B cell (primary cell): ENCODE data around the gene PITX3. TPM values are rescaled to one million over a fixed set of nuclear protein-coding genes. Genes with fewer than 3 reads are reported as not detected.

Experiments
- ATAC-seq: fragments of 200-7000 bp; cut with Tn5 transposase; one replicate; pipeline ENCODE4 v1.10.0; 2021; ENCODE audit warnings: low read depth, mild to moderate bottlenecking, moderate number of reproducible peaks, moderate library complexity
- CTCF ChIA-PET: fragments of 350-600 bp; sonication (Branson Sonifier 250); formaldehyde crosslinking; loops from one replicate; lab custom pipeline; 2021; ENCODE audit warnings: antibody characterized with exemption, inconsistent platforms; lab: Charles Lee
- POLR2A ChIA-PET: fragments of 350-600 bp; sonication (Branson Sonifier 250); formaldehyde crosslinking; loops from one replicate; lab custom pipeline; 2021; ENCODE audit warnings: antibody characterized with exemption; lab: Charles Lee
- DNase-seq: peaks from one replicate; pipeline ENCODE4 v3.0.0; 2013
- H2AFZ ChIP-seq: 2 replicates; pipeline ENCODE4 v1.6.1; 2012; ENCODE audit warnings: mild to moderate bottlenecking, low read depth, low read length; ENCODE audit not compliant: insufficient read depth, poor library complexity, severe bottlenecking
- H3K27ac ChIP-seq, 2 donors: 1 replicate in 1 of 2; 2 replicates in 1 of 2; pipeline ENCODE4 v1.5.1; 2012 to 2013; ENCODE audit warnings: low read length in 2 of 2, mild to moderate bottlenecking in 2 of 2, moderate library complexity in 1 of 2
- H3K27me3 ChIP-seq, 4 experiments: fragments of 200-600 bp in 1 of 4; sonication (generic) in 1 of 4; replicated peaks in 1 of 4; 1 replicate in 2 of 4; 2 replicates in 2 of 4; pipeline versions ENCODE4 v1.6.1 to v1.7.0; 2013 to 2016; ENCODE audit warnings: low read length in 3 of 4, mild to moderate bottlenecking in 2 of 4, mixed read lengths in 1 of 4, moderate library complexity in 1 of 4; ENCODE audit not compliant: insufficient read depth in 4 of 4, control insufficient read depth in 3 of 4; ENCODE audit errors: control extremely low read depth in 1 of 4
- H3K36me3 ChIP-seq, 2 experiments: replicated peaks in 1 of 2; 1 replicate in 1 of 2; 2 replicates in 1 of 2; pipeline versions ENCODE4 v1.6.1 to v1.7.1; 2013; ENCODE audit warnings: low read length in 1 of 2; ENCODE audit not compliant: insufficient read depth in 2 of 2, control insufficient read depth in 1 of 2; ENCODE audit errors: control extremely low read depth in 1 of 2, extremely low read depth in 1 of 2
- H3K4me1 ChIP-seq, 2 donors: fragments of 200-600 bp in 1 of 2; sonication (generic) in 1 of 2; 1 replicate in 1 of 2; 2 replicates in 1 of 2; pipeline versions ENCODE4 v1.5.1 to v1.6.1; 2013 to 2017; ENCODE audit warnings: low read length in 2 of 2; ENCODE audit not compliant: control insufficient read depth in 2 of 2, insufficient read depth in 2 of 2
- H3K4me2 ChIP-seq: replicated peaks from 2 replicates; pipeline ENCODE3; 2012; ENCODE audit warnings: mild to moderate bottlenecking, low read depth, low read length; ENCODE audit not compliant: poor library complexity, severe bottlenecking
- H3K4me3 ChIP-seq, 5 experiments: fragments of 200-600 bp in 1 of 5; sonication (generic) in 1 of 5; 1 replicate in 3 of 5; 2 replicates in 2 of 5; pipeline versions ENCODE4 v1.5.1 to v1.7.0; 2011 to 2016; ENCODE audit warnings: low read length in 4 of 5, mild to moderate bottlenecking in 4 of 5, low read depth in 2 of 5, control low read depth in 1 of 5, moderate library complexity in 1 of 5; ENCODE audit not compliant: insufficient read depth in 1 of 5; ENCODE audit errors: control extremely low read depth in 1 of 5, extremely low read depth in 1 of 5
- H3K79me2 ChIP-seq: fragments of 200-600 bp; sonication (generic); one replicate; pipeline ENCODE4 v1.6.0; 2016; ENCODE audit warnings: low read length; ENCODE audit not compliant: control insufficient read depth, insufficient read depth
- H3K9ac ChIP-seq: fragments of 200-600 bp; sonication (generic); 2 replicates; pipeline ENCODE4 v1.6.1; 2017; ENCODE audit warnings: mild to moderate bottlenecking, low read length, moderate library complexity
- H3K9me3 ChIP-seq, 3 donors: one replicate each; pipeline versions ENCODE4 v1.6.1 to v1.7.1; 2013; ENCODE audit warnings: low read length in 2 of 3; ENCODE audit not compliant: control insufficient read depth in 2 of 3, insufficient read depth in 1 of 3; ENCODE audit errors: control extremely low read depth in 1 of 3
- H4K20me1 ChIP-seq: 2 replicates; pipeline ENCODE4 v1.6.0; 2012; ENCODE audit warnings: mild to moderate bottlenecking, low read length; ENCODE audit not compliant: insufficient read depth, control insufficient read depth, poor library complexity, severe bottlenecking
- H3K27ac Mint-ChIP-seq: one replicate; pipeline ENCODE4 v1.8.0; 2021; ENCODE audit warnings: mixed read lengths
- H3K27me3 Mint-ChIP-seq: one replicate; pipeline ENCODE4 v1.8.0; 2021; ENCODE audit warnings: mixed read lengths
- H3K4me1 Mint-ChIP-seq: one replicate; pipeline ENCODE4 v1.8.0; 2021; ENCODE audit warnings: mixed read lengths
- H3K4me3 Mint-ChIP-seq: one replicate; pipeline ENCODE4 v1.8.0; 2021; ENCODE audit warnings: mixed read lengths
- H3K9me3 Mint-ChIP-seq: one replicate; pipeline ENCODE4 v1.8.0; 2022; ENCODE audit warnings: mixed read lengths; ENCODE audit not compliant: insufficient read depth
- CTCF ChIP-seq: fragments of 200-600 bp; IDR thresholded peaks from one replicate; pipeline ENCODE4 v1.8.0; 2022; ENCODE audit warnings: antibody characterized with exemption, mild to moderate bottlenecking
- EZH2 ChIP-seq: IDR thresholded peaks from 2 replicates; pipeline ENCODE4 v1.6.1; 2012; ENCODE audit warnings: borderline replicate concordance, low read depth, mild to moderate bottlenecking, moderate library complexity, low read length; ENCODE audit not compliant: insufficient read depth, poor library complexity, severe bottlenecking
- WGBS: methylation state at CpG from one replicate; pipeline ENCODE4 v1.1.5; 2013; ENCODE audit warnings: missing lambda C conversion rate; ENCODE audit not compliant: insufficient coverage; 5-methylcytosine and 5-hydroxymethylcytosine counted together
- intact Hi-C: fragments of 100-400 bp; cut with micrococcal nuclease; formaldehyde crosslinking; loops from one replicate; pipeline ENCODE4 v1.10.0; 2022
- polyA plus RNA-seq: library from polyadenylated mRNA; depleted of rRNA; stranded (reverse); fragments of >200 nt; gene quantifications from 2 replicates; pipeline ENCODE4 v1.2.3, GENCODE V29; 2012
- total RNA-seq, 2 donors: library from RNA; stranded (reverse); fragments of 120-200 nt in 1 of 2; gene quantifications; 1 replicate in 1 of 2; 2 replicates in 1 of 2; pipeline versions ENCODE4 v1.2.3 to v1.2.4, GENCODE V29; 2013 to 2022

The PITX3 gene
- total and polyA plus RNA-seq, 2 donors (not counting 1 experiment from before 2014, with no cell fraction given), result not detected

- H3K4me1 ChIP-seq, result peaks cover 0 to 7% of the 10 kb centered on the region in 2 donors
- no peak for TF ChIP-seq CTCF
- no peak for TF ChIP-seq EZH2
- H3K27ac ChIP-seq, result no peak overlapping the region
- DNase-seq (no peak), ATAC-seq (no peak)
- peaks cover 9% of the 10 kb centered on the region for H3K4me1 Mint-ChIP-seq
- ChIA-PET CTCF (interaction anchor here (2.5 kb wide), 1 partner anchor 16 kb away, joined by 10 read pairs; no protein-coding TSS in a partner anchor), POLR2A (no interaction called here)
- no peaks in the 10 kb centered on the region for H3K36me3 ChIP-seq
- no peaks in the 10 kb centered on the region for H3K79me2 ChIP-seq
- H3K27me3 ChIP-seq, result no peaks in the 10 kb centered on the region
- no peak overlapping the region for H3K4me3 Mint-ChIP-seq
- H2AFZ ChIP-seq, result no peak overlapping the region
- H3K9ac ChIP-seq, result no peak overlapping the region
- no peaks in the 10 kb centered on the region for H3K9me3 Mint-ChIP-seq
- peaks cover 4% of the 10 kb centered on the region for H3K27me3 Mint-ChIP-seq
- peaks cover 0 to 3% (median 1%) of the 10 kb centered on the region in 3 donors for H3K9me3 ChIP-seq
- H3K4me3 ChIP-seq, result no peak overlapping the region
- WGBS, result 75% methylated on average over 2 of the region's 2 CpGs
- intact Hi-C loops, result no loop called here
- no peak overlapping the region for H3K27ac Mint-ChIP-seq
- no peak overlapping the region for H3K4me2 ChIP-seq
- no peaks in the 10 kb centered on the region for H4K20me1 ChIP-seq
Measured at GRCh38 chr10:102185272-102185671, 56.0 kb downstream of the PITX3 start.

DNA sequence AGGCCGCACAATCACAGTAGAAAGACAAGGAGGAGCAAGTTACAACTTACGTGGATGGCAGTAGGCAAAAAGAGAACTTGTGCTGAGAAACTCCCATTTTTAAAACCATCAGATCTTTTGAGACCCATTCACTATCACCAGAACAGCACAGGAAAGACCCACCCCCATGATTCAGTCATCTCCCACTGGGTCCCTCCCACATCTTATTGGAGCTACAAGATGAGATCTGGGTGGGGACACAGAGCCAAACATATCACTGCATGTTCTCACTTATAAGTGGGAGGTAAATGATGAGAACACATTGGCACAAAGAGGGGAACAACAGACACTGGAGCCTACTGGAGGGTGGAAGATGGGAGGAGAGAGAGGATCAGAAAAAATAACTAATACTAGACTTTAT is 56.7 kb downstream of the PITX3 start:
- H3K27me3 ChIP-seq, result no peaks in the 10 kb centered on the region
- no peak overlapping the region for H3K9ac ChIP-seq
- H3K4me3 ChIP-seq, result no peak overlapping the region
- no peaks in the 10 kb centered on the region for H4K20me1 ChIP-seq
- H3K9me3 ChIP-seq, result peaks cover 0 to 1% (median 0%) of the 10 kb centered on the region in 3 donors
- CTCF ChIA-PET, result interaction anchor here (2.5 kb wide), 1 partner anchor 15 kb away, joined by 10 read pairs; no protein-coding TSS in a partner anchor
- no peak overlapping the region for H3K27ac ChIP-seq
- H3K4me3 Mint-ChIP-seq, result no peak overlapping the region
- H3K9me3 Mint-ChIP-seq, result no peaks in the 10 kb centered on the region
- no peaks in the 10 kb centered on the region for H3K79me2 ChIP-seq
- no peak overlapping the region for H3K27ac Mint-ChIP-seq
- H3K4me2 ChIP-seq, result no peak overlapping the region
- H2AFZ ChIP-seq, result no peak overlapping the region
- peaks cover 0 to 7% of the 10 kb centered on the region in 2 donors for H3K4me1 ChIP-seq
- intact Hi-C loops, result no loop called here
- DNase-seq (no peak), ATAC-seq (no peak)
- 90% methylated on average over 2 of the region's 2 CpGs for WGBS
- POLR2A ChIA-PET, result no interaction called here
- H3K36me3 ChIP-seq, result no peaks in the 10 kb centered on the region
- no peak for TF ChIP-seq CTCF
- TF ChIP-seq EZH2, result no peak
- peaks cover 4% of the 10 kb centered on the region for H3K27me3 Mint-ChIP-seq
- peaks cover 9% of the 10 kb centered on the region for H3K4me1 Mint-ChIP-seq

Other genes with a start within 250 kb of the PITX3 start
- gene ARMH3, start 185.3 kb downstream of the PITX3 start, total RNA-seq, result 36.2 and 40.7 TPM in 2 replicates
- gene ARMH3, start 185.3 kb downstream of the PITX3 start, polyA plus RNA-seq, result 33.4 and 50.9 TPM in 2 replicates
- gene HPS6, start 176.2 kb downstream of the PITX3 start, total RNA-seq, result 28.6 and 29.5 TPM in 2 replicates
- gene HPS6, start 176.2 kb downstream of the PITX3 start, polyA plus RNA-seq, result 2.4 and 2.8 TPM in 2 replicates
- gene LDB1, start 121.1 kb downstream of the PITX3 start, total RNA-seq, result 111 and 114 TPM in 2 replicates
- 127 and 139 TPM in 2 replicates for gene LDB1, start 121.1 kb downstream of the PITX3 start, polyA plus RNA-seq
- gene PPRC1, start 108.5 kb downstream of the PITX3 start, total RNA-seq, result 35.3 and 36.3 TPM in 2 replicates
- gene PPRC1, start 108.5 kb downstream of the PITX3 start, polyA plus RNA-seq, result 23.3 and 33.0 TPM in 2 replicates
- gene NOLC1, start 89.1 kb downstream of the PITX3 start, total RNA-seq, result 45.0 and 50.2 TPM in 2 replicates
- 32.9 and 67.2 TPM in 2 replicates for gene NOLC1, start 89.1 kb downstream of the PITX3 start, polyA plus RNA-seq
- gene ELOVL3, start 15.2 kb downstream of the PITX3 start, total RNA-seq, result not detected in 2 replicates
- not detected in 2 replicates for gene ELOVL3, start 15.2 kb downstream of the PITX3 start, polyA plus RNA-seq
- gene GBF1, start 4.0 kb upstream of the PITX3 start, total RNA-seq, result 39.3 and 41.2 TPM in 2 replicates
- 20.8 and 21.7 TPM in 2 replicates for gene GBF1, start 4.0 kb upstream of the PITX3 start, polyA plus RNA-seq
- gene NFKB2, start 154.2 kb upstream of the PITX3 start, total RNA-seq, result 377 and 398 TPM in 2 replicates
- 255 and 326 TPM in 2 replicates for gene NFKB2, start 154.2 kb upstream of the PITX3 start, polyA plus RNA-seq
- gene PSD, start 177.3 kb upstream of the PITX3 start, total RNA-seq, result 0.81 and 1.6 TPM in 2 replicates
- gene PSD, start 177.3 kb upstream of the PITX3 start, polyA plus RNA-seq, result 0.40 and 0.52 TPM in 2 replicates
- 15.5 and 17.0 TPM in 2 replicates for gene FBXL15, start 179.3 kb upstream of the PITX3 start, total RNA-seq
- gene FBXL15, start 179.3 kb upstream of the PITX3 start, polyA plus RNA-seq, result 17.3 and 20.7 TPM in 2 replicates
- gene CUEDC2, start 191.1 kb upstream of the PITX3 start, total RNA-seq, result 35.6 and 37.0 TPM in 2 replicates
- 49.4 and 57.4 TPM in 2 replicates for gene CUEDC2, start 191.1 kb upstream of the PITX3 start, polyA plus RNA-seq
- 0.32 and 0.83 TPM in 2 replicates for gene C10orf95, start 210.0 kb upstream of the PITX3 start, total RNA-seq
- gene C10orf95, start 210.0 kb upstream of the PITX3 start, polyA plus RNA-seq, result 0.36 and 0.63 TPM in 2 replicates